NCI-H226 (cell line): ENCODE results near the gene COX8A.

Experiments used
- DNase-seq: peaks from one replicate; pipeline ENCODE4 v3.0.0-alpha.2; 2015

COX8A gene

DNA sequence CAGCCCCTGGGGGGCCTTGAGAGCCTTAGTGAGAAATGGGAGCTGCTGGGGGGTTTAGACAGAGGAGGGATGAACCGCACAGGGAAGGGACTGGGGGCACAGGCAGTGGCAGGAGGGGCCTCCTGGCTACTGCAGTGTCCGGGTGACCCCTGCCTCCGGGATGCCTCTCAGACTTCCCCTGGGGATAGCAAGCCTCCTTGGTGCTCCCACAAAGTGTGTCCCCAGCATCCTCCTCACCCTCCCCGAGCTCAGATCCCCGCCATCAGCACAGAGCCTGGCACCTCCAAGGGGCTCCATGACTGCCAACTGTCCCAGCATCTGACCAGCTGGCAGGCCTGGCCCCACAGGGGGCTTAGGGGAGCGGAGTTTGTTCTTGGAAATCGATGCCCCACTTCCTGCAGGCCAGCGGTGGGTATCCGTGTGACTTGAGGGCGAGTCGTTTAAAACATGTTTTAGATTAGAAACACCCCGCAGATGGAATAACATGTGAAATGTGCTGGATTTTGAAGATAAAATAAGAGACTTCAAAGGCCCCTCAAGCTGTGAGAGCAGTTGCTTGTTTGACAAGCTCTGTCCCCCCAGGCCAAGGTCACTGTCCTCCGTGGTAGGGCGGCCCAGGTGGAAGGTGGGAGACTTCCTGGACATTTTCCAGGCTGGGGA lies 47.8 kb downstream of the COX8A start:
- DNase-seq: no peak

DNA sequence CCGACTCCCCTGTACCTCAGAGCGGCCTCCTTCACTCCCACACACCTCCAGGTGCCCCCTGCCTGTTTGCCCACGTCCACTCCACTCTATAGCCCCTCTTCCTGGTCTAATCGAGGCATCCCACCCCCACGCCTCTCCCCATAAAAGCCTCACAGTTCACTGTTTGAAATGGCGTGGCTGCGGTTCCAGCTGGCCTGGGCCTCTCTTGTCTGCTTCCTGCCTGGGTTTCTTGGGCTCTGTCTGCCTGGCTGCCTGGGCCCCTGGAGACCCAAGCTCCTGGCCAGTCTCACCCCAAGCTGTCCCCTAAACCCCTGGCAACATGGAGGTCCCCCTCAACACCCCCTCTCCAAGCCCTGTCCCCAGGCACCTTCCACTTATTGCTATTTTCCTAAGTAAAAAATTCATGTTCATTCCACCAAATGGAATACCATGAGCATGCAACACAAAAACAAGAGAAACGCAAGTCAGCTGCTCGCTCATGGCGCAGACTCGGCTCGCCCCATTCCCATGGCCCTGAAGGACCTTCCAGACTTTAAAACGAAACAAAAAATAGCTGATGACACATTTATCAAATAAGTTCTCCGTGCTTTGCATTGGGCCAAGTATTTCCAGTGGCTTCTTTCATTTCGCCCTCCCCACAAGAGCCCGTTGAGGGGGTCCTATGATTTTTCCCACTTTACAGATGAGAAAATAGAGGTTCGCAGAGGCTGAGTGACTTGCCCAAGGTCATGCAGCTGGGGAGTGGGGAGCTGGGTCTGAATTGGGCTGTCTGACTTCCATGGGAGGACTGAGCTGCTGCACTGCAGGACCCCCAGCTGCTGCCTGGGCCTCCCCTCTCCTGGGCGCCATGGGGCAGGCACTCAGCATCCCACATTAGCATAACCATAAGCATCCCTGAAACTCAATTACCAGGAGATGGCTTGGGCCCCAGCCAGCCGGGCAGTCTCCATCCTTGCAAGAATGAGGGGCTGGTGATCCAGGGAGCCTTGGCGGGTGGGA lies 49.6 kb downstream of the COX8A start:
- no peak for DNase-seq

DNA sequence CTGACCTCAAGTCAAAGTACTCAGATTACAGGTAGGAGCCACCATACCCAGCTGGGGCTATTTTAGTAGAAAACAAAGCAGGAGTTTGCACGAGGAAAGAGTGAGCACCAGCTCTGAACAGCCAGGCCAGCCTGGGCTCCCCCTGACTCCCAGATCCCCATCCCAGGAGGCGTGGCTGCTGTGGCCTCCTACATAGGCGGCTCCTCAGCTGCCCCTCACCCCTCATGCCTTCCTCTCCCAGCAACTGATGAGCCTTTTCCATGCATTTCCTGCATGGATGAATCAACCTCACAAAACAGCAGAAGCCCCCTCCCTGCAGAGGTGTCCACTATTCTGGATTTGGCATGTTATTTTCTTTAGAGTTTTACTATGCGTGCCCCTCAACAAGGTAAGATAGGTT lies 50.8 kb downstream of the COX8A start:
- no peak for DNase-seq
